ENCODE measurements around the gene MRFAP1.
"Not testable (repeated sequence)": the region's sequence is repeated elsewhere in the genome, so short reads cannot be mapped to it uniquely, and the experiment has no call there.

MRFAP1 gene

DNA sequence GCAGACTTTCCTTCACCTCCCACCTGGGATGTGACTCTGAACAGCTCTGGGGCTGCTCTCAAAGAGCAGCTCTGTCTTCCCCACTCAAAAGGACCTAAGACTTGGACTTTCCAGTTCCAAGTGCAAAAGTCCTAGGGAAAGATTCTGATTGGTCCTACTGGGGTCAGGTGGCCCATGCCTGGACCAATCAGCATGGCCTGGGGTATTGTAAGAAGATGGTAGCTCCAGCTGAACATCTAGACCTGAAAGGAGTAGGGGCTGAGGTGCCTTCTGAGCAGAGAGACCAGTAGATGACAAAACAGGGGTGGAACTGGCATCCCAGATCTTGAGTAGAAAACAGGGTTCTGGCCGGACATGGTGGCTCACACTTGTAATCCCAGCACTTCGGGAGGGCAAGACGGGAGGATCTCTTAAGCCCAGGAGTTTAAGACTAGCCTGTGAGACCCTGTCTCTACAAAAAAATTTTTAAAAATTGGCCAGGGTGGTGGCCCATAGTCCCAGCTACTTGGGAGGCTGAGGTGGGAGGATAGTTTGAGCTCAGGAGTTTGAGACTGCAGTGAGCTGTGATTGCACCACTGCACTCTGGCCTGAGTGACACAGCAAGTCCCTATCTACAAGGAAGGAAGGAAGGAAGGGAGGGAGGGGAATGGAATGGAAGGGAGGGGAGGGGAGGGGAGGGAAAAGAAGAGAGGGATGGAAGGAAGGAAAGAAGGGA lies 27.4 kb upstream of the MRFAP1 start:
- no peak for DNase-seq

DNA sequence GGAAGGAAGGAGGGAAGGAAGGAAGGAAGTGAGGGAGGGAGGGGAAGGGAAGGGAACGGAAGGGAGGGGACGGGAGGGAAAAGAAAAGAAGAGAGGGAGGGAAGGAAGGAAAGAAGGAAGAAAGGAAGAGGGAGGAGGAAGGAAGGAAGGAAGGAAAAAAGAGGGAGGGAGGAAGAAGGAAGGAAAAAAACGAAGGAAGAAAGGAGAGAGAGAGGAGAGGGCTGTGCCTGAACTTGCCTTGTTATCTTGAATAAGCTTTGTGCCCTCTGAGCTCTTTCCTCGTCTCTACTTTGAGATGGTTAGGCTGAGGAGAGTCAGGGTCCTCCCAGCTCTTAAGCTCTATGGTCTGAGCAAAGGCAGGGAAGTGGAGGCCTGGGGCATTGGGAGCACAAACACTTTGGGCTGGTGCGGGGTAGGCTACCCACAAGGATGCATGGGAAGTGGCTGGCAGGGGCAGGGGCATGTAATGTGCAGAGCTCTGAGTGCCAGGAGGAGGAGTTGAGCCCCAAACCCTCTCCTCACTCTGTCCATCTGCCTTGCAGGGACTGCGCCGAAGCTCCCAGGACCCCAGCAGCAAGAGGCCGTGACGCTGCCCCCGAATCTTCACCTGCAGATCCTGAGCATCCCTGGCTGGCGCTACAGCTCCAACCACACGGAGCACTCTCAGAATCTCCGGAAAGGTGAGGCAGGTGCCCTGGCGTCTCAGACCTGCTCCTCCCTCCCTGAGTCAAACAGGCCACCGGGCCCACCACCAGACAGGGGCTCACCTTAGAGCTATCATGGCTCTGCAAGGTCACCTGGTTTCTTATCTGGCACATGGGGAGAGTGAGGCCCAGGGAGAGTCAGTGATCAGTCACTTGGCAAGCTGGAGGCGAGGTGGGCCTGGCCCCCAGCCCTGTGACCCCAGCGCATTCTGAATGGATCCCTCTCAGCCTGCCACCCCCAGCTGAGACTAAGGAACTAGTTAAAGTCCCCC lies 26.5 kb upstream of the MRFAP1 start:
- DNase-seq = no peak

DNA sequence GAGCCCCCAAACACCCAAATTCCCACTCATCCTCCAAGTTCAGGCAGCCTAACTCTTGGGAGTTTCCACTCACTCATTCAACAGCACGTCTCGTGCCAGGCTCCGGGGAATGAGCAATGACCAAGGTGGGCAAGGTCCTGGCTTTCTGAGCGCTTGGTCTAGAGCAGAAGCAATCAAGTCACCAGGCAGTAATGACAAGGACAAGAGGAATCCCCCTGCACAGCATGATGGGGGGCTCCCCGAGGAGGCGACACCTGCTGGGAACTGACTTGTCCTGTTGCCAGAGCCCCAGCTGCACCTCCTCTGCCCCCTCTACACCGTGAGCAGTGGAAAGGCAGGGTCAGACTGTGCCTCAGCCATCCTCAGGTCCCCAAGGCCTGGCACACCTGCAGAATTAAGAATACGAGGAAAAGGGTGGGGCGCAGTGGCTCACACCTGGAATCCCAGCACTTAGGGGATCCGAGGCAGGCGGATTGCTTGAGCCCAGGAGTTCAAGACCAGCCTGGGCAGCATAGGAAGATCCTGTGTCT lies 25.7 kb upstream of the MRFAP1 start:
- no peak for DNase-seq

DNA sequence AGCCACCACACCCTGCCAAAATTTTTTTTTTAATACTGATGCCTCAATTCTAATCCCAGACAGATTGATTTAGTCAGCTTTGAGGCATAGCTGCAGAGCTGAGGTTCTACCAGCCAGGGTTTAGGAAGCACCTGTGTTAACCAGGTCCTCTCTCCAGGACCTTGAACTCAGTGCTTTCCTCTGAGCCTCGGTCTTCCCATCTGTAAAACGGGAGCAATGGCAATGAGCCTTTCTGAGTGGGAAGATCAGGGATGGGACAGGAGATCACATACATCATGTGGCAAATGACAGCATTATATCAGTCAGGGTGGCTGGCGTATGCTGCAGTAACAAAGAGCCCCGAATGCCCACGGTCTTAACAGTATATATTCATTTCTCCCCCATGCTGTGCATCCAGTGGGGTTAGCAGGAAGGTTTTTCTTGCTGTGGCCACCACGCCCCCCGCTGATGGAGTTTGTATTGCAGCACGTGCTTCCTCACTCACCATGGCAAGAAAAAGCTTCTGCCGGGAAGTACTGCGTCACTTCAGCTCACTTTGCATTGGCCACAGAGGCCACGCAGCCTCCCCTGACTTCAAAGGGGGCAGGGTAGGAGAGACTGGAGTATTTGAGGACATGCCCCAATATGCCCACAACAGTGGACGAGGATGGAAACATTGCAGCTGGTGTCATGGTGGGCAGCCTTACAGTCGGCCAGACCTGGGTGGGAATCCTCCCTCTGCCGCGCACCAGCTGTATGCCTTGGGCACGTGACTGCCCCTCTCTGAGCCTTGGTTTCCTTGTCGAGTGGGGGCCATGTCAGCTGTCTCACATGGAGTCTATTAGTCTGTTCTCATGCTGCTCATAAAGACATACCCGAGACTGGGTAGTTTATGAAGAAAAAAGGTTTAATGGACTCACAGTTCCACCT lies 24.1 kb upstream of the MRFAP1 start:
- DNase-seq = no peak

DNA sequence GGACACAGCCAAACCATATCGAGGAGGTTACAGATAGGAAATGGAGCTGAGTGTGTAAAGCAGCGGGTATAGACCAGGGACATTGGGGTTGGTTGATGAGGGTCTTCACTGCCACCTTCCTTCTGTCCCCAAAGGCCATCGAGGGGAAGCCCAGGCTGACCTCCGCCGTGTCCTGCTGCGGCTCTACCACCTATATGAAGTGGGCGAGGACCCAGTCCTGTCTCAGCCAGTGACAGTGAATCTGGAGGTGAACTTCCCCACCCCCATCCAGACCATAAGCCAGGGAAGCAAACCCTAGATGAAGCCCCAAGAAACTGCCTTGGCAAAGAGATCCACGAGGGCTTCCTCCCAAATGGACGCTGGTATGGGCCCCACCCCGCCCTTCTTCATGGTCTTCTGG lies 23.2 kb upstream of the MRFAP1 start:
- DNase-seq = no peak

DNA sequence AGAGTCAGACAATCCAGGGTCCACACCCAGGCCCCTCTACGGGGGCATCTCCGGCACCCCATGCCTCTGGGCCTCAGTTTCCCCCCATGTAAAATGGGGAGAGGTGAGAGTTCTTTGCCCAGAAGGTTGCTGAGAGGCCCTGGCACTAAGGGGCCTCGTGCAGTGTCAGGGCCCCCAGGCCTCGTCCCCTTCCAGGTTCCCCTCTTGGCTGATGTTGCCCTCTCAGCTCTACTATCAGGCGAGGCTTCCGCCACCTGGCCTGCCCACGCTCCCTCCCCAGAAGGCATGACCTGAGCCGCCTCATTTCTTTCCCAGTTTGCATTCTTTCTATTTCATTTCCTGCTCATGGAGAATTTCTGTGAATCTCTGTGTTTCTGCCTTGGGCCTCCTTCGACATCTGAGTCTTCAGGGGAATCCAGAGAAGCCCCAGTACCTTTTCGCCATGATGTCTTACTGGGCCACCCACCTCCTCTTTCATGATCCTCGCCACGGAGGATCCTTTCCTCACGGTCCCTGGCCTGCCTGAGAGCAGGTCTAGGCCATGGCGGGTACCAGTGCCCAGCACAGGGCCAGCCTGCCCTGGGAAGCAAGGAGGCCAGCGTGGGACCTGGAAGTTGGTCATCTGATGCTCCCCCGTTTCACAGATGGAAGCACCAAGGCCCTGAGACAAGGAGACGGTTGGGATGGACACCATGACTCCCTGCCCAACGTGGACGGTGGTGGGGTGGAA lies 21.9 kb upstream of the MRFAP1 start:
- DNase-seq = no peak

DNA sequence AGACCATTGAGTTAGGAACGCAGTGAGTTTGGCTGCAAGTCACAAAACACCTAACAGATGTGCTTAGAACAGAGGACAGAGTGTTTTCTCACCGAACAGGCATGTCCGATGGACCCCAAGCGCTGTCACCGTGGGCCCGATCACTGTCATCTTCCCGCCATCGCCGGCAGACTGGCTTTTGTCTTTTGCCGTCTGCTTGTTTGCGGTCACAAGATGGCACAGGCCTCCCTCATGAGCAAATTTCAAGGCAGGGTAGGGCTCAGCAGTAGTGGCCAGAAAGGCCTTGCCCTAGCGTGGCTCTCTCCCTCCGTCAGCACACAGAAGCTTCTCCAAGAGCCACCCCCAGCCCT lies 21.4 kb upstream of the MRFAP1 start:
- DNase-seq = no peak

DNA sequence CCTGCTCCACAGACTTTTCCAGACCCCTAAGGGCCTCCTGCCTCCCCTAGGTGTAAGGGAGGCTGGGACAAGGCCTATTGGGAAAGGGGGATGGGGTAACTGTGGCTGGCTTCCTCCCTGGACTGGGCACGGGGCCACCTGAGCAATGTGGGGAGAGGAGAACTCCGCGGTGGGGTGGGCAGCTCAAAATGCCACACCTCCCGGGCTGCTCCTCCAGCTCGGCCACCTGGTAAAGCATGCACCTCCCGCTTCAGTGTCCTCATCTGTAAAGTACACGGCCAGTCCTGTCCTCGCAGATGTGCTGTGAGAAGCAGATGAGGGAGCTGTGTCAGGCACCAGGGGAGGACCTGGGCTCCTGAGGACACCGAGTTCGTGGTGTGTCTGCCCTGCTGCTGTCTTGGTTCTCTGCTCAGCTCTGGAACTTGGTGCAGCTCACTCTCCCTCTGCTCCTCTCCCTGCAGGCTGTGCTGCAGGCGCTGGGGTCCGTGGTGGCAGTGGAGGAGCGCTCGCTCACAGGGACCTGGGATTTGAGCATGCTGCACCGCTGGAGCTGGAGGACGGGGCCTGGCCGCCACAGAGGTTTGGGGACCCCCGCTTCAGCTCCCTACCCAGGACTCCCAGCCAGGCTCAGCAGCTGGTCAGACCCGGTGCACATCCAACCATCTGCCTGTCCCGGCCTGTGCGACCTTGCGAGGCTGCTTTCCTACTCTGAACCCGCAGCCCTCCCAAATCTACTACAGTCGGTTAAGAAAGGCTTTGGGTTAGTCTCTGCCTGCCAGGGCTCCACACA lies 20.8 kb upstream of the MRFAP1 start:
- DNase-seq = no peak

DNA sequence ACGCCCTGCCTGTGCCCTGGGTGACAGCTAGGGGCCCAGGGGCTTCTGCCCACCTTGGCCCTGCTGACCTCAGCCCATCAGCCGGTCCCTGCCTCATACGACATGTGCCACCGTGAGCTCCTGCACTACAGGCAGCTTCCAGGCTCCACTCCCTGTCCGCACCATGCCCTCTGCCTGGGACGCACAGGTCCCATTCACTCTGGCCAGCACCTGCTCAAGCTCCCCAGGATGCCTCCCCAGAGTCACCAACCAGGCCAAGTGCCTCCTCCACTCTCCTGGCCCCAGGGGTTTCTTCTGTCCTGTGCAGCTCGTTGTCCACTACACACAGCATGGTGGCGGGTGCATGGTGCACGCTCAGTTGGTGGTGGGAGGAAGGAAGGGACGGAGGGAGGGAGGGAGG lies 20.2 kb upstream of the MRFAP1 start:
- no peak for DNase-seq

DNA sequence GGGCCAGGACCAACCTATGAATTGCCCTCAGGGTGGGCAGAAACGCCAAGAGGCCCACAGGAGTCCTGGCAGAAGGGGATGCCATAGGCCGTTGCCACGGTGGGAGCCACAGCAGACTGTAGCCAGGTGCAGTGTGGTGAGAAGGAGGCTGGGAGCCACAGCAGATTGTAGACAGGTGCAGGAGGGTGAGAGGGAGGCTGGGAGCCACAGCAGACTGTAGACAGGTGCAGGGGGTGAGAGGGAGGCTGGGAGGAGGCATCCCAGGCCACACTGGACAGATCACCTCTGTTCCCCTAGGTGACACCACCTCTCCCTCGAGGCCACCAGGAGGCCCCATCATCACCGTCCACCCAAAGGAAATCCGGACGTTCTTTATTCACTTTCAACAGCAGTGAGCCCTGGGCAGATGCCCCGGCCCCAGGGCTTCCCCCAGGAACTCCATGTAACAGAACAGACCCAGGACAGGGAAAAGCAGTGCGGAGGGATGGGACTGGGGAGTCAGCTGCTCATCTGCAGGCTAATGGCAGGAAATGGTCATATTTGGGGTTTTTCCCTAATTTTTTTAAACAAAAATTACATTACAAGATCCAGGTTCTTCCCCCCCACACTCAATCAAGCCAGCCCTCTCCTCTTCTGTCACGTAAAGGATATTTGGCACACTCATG lies 19.5 kb upstream of the MRFAP1 start:
- no peak for DNase-seq

DNA sequence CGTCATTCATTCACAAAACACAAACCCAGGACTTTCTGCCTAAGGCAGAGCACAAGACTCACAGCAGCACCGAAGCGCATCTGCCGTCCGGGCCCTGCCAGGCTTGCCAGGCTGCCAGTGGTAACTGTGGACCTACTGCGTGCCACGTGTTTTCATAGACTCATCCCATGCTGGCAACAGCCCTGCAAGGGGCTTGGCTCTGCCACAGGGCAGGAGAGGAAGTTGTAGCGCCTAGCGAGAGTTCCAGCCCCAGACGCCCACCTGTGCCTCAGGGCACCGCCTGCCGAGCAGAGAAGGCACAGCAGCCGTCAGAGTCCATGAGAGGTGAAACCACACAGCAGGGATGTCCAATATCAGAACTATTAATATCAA lies 18.9 kb upstream of the MRFAP1 start:
- DNase-seq = no peak

DNA sequence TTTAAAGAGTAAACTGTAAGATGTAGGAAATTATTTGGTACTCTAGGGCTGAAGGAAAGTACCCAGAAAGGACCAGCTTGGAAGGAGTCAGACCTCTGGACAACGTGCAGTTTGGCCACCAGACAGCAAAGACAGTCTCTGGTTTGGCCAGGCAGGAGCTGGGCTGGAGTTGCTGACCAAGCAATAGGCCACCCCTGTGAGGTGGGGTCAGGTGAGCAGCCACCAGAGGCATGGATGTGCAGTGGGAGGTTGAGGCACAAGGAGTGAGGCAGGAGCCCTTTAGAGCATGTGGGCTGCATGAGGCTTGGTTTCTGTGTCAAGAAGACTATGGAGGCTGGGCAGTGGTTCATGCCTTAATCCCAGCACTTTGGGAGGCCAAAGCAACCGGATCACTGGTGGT lies 17.7 kb upstream of the MRFAP1 start:
- DNase-seq = no peak

DNA sequence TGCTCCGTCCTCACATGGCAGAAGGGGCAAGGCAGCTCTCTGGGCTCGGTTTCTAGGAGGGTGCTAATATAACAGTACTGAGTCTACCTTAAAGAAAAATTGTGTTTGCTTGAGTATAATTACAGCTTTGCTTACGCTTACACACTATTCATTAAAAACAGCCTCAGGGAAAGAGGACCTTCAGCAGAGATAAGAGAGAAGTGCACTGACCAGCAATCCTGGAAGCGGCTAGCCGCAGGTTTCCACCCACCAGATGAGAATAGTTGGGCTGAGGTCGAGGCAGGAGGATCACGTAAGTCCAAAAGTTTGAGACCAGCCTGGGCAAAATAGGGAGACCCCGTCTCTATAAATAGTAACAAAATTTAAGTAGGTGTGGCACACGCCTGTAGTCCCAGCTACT lies 15.2 kb upstream of the MRFAP1 start:
- DNase-seq = no peak

DNA sequence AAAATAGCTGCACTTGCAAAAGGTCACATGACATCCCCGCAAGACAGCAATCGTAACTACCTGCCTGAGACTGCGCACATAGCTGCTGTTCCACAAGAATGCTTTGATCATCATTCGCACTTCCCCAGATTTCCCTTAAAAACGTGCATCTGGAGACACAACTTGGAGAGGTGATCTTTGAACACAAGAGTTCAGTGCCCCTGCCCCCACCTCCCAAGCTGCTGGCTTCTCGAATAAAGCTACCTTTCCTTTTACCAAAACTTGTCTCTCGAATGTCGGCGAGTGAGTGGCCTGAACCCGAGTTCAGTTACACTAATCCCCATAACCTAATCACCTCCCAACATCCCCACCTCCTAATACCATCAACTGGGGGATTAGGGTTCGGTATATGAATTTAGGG lies 14.4 kb upstream of the MRFAP1 start:
- DNase-seq = no peak

DNA sequence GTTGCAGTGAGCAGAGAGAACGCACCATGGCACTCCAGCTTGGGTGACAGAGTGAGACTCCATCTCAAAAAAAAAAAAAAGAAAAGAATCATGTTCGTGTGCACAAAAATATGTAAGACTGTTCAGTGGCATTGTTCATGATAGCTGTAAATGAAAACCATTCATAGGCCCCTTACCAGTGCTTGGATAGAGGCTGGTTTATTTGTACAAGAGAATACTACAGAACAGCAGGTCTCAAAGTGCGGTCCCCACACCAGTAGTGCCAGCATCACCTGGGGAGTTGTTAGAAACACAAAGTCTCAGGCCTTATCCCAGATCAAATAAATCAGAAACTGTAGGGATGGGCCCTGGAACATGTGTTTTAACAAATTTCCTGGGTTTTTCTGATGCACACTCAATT lies 12.7 kb upstream of the MRFAP1 start:
- no peak for DNase-seq

DNA sequence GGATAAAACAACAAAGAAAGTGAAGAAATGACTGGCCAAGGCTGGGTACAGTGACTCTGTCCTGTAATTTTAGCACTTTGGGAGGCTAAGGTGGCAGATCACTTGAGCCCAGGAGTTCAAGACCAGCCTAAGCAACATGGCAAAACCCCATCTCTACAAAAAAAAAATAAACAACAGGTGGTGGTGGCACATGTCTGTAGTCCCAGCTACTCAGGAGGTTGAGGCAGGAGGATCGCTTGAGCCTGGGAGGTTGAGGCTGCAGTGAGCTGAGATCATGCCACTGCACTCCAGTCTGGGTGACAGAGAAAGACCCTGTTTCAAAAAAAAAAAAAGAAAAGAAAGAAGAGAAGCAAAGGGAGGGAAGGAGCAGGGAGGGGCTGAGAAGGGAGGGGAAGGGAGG lies 12.0 kb upstream of the MRFAP1 start:
- DNase-seq = not testable (repeated sequence)

DNA sequence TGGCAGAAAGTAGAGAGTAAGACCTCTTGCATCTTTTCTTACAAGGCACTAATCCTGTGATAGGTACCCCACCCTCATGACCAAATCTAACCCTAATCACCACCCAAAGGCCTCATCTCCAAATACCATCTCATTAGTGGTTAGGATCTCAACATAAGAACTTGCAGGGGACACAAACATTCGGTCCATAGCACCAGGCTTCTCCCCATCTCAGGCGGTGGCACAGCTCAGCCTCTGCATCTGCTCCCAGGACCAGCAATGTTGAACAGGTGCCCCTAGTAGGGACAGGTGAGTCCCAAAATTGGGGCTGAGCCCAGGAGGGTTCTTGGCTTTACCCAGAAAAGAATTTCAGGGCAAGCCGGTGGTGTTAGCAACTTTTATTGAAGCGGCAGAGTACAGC lies 8.4 kb upstream of the MRFAP1 start:
- no peak for DNase-seq

DNA sequence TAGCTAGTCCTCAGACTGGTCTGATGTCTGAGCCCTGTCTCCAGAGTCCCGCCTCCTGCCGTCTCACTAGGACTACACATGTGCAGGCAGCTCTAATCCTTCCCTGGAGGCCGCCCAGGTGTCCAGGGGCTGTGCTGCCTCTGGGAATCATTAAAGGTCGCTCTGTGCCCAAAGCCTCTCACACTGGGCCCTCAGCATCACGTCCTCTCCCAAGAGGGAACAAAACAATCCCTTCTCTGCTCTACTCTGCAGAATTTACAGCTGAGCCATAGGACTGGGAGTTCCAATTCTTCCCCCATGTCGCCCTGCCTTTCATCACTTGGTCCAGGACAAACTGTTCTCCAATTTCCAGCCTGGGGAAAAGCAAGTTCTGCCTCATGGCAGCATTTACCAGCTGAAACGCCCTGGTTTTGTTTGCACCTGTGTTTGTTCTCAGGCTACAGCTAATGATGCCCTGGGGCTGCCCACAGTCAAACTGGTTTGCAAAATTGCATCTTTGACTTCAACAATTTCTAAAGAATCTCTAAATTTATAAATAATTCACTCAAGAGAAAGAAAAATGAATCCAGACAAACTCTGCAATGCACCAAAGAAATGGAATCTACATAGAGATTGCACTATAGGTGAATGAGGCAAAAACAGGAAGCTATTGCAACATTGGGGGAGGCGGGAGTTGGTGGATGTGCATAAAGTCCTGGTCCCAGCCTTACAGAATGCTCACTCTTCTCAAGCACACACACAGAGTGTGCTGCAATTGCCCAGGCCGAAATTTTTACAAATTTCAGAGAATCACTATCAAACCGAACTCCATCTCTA lies 7.2 kb upstream of the MRFAP1 start:
- DNase-seq = no peak

DNA sequence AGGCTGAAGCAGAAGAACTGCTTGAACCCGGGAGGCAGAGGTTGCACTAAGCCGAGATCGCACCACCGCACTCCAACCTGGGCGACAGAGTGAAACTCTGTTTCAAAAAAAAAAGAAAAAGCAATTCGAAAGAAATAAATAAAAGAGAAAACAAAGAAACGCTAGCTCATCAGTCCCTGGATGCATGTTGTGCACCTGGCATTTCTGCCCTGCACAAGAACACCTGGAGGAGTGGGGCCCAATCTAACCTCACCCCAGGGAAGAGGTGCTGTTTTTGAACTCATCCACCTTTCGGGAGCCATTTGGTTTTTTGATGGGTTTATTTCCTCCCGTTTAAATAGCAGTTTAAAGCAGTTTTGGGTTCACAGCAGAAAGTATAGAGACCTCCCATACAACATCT lies 5.7 kb upstream of the MRFAP1 start:
- no peak for DNase-seq

DNA sequence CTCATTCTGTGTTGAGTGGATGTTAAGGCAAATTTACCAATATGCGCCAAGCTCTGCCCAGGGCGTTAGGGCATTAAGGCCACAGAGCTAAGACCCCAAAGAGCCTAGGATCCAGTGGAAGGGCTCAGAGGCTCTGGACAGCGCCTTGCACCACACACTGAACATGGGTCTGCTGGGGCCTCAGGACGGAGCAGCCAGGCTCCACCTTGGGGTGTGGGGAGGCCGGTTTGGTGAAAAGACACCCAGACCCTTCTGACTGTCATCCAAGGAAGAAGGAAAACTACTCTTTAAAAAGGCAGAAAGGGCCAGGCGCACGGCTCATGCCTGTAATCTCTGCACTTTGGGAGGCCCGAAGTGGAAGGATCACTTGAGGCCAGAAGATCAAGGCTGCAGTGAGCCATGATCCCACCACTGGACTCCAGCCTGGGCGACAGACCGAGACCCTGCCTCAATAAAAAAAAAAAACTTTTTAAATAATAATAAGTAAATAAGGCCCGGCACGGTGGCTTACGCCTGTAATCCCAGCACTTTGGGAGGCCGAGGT lies 1.3 kb upstream of the MRFAP1 start:
- no peak for DNase-seq

Measured in stimulated activated CD4-positive, alpha-beta T cell treated with anti-CD3 and anti-CD28 coated beads, Interleukin-2, amount 100 ng/mL, for 24 hours (primary cell).